Neural cell (in vitro differentiated cells): Measurements from ENCODE around the gene CAPN13. TPM values are rescaled to one million over a fixed set of nuclear protein-coding genes. Genes with fewer than 3 reads are reported as not detected.

Experiments used
- H2AFZ ChIP-seq: fragments of 200-600, 300-800 bp; sonication (generic), shearing (Covaris generic); 2 replicates; pipeline ENCODE4 v1.6.0; 2014; ENCODE audit warnings: low read depth, mild to moderate bottlenecking, antibody characterized with exemption, low read length, moderate library complexity
- H3F3A ChIP-seq: fragments of 200-600 bp; shearing (Covaris generic); 2 replicates; pipeline ENCODE4 v1.6.1; 2016; ENCODE audit warnings: mild to moderate bottlenecking, moderate library complexity, mixed read lengths, antibody characterized with exemption, low read length; ENCODE audit not compliant: insufficient read depth, poor library complexity, severe bottlenecking
- H3K27ac ChIP-seq: fragments of 200-600, 300-800 bp; sonication (generic), shearing (Covaris generic); 2 replicates; pipeline ENCODE4 v1.5.1; 2014; ENCODE audit warnings: mild to moderate bottlenecking, low read length, moderate library complexity
- H3K27me3 ChIP-seq: fragments of 300-800, 200-600 bp; sonication (generic), shearing (Covaris generic); 2 replicates; pipeline ENCODE4 v1.6.0; 2014; ENCODE audit warnings: mild to moderate bottlenecking, low read depth, low read length, moderate library complexity; ENCODE audit not compliant: insufficient read depth
- H3K36me3 ChIP-seq: fragments of 300-800, 200-600 bp; sonication (generic), shearing (Covaris generic); 2 replicates; pipeline ENCODE4 v1.5.1; 2014; ENCODE audit warnings: mild to moderate bottlenecking, antibody characterized with exemption, low read length, moderate library complexity; ENCODE audit not compliant: insufficient read depth
- H3K4me2 ChIP-seq: fragments of 300-800, 200-600 bp; sonication (generic), shearing (Covaris generic); 2 replicates; pipeline ENCODE4 v1.6.0; 2014; ENCODE audit warnings: mild to moderate bottlenecking, low read length
- H3K4me3 ChIP-seq: fragments of 300-800, 200-600 bp; sonication (generic), shearing (Covaris generic); 2 replicates; pipeline ENCODE4 v1.5.1; 2014; ENCODE audit warnings: mild to moderate bottlenecking, low read length, moderate library complexity
- H3K79me2 ChIP-seq: fragments of 200-600 bp; shearing (Covaris generic); replicated peaks from 2 replicates; pipeline ENCODE4 v1.6.0; 2014; ENCODE audit warnings: mild to moderate bottlenecking, low read length, moderate library complexity; ENCODE audit not compliant: insufficient read depth
- H3K9ac ChIP-seq: fragments of 300-800, 200-600 bp; sonication (generic), shearing (Covaris generic); 2 replicates; pipeline ENCODE4 v1.6.1; 2016; ENCODE audit warnings: mild to moderate bottlenecking, low read length, mixed read lengths
- H3K9me2 ChIP-seq: fragments of 200-600 bp; shearing (Covaris generic); 2 replicates; pipeline ENCODE4 v1.6.1; 2016; ENCODE audit warnings: mild to moderate bottlenecking, low read length, mixed read lengths; ENCODE audit not compliant: insufficient read depth
- H3K9me3 ChIP-seq: fragments of 200-600, 300-800 bp; sonication (generic), shearing (Covaris generic); 2 replicates; pipeline ENCODE4 v1.6.1; 2016; ENCODE audit warnings: mild to moderate bottlenecking, mixed run types, low read length, moderate library complexity, mixed read lengths
- H4K20me1 ChIP-seq: fragments of 200-600 bp; shearing (Covaris generic); 2 replicates; pipeline ENCODE4 v1.6.1; 2016; ENCODE audit warnings: mild to moderate bottlenecking, mixed run types; ENCODE audit not compliant: insufficient read depth
- EP300 ChIP-seq: fragments of 450-650 bp; conservative IDR thresholded peaks from 2 replicates; pipeline ENCODE4 v1.6.1; 2014; ENCODE audit warnings: antibody characterized with exemption, mild to moderate bottlenecking, moderate library complexity; ENCODE audit not compliant: poor library complexity, severe bottlenecking
- EZH2 ChIP-seq: fragments of 200-600, 300-800 bp; shearing (Covaris generic), sonication (generic); IDR thresholded peaks from 2 replicates; pipeline ENCODE4 v1.6.1; 2014; ENCODE audit warnings: antibody characterized with exemption, low read length, borderline replicate concordance, mild to moderate bottlenecking; ENCODE audit not compliant: insufficient read depth, poor library complexity, severe bottlenecking
- MXI1 ChIP-seq: fragments of 450-650 bp; conservative IDR thresholded peaks from 2 replicates; pipeline ENCODE4 v1.6.1; 2014; ENCODE audit warnings: antibody characterized with exemption, mild to moderate bottlenecking; ENCODE audit not compliant: poor library complexity, severe bottlenecking
- POLR2AphosphoS5 ChIP-seq: IDR thresholded peaks from 2 replicates; pipeline ENCODE4 v1.6.1; 2012
- RAD21 ChIP-seq: fragments of 450-650 bp; conservative IDR thresholded peaks from 2 replicates; pipeline ENCODE4 v1.6.1; 2014; ENCODE audit warnings: antibody characterized with exemption, mild to moderate bottlenecking, moderate library complexity
- SMC3 ChIP-seq: fragments of 450-650 bp; conservative IDR thresholded peaks from 2 replicates; pipeline ENCODE4 v1.6.1; 2014; ENCODE audit warnings: antibody characterized with exemption, mild to moderate bottlenecking, moderate library complexity; ENCODE audit not compliant: poor library complexity
- TAF1 ChIP-seq: IDR thresholded peaks from 2 replicates; pipeline ENCODE4 v1.6.1; 2012; ENCODE audit warnings: low read depth
- polyA plus RNA-seq: library from polyadenylated mRNA; depleted of rRNA; stranded (reverse); fragments of >200 nt; gene quantifications from 2 replicates; pipeline ENCODE4 v1.2.3, GENCODE V29; 2014
- TF ChIP-seq, protein P1 (sequence below): fragments of 450-650 bp; IDR thresholded peaks from 2 replicates; pipeline ENCODE4 v1.5.1; 2014; ENCODE audit warnings: antibody characterized with exemption, mild to moderate bottlenecking, moderate library complexity; ENCODE audit not compliant: poor library complexity, severe bottlenecking
- TF ChIP-seq, protein P2 (sequence below): IDR thresholded peaks from 2 replicates; pipeline ENCODE4 v1.6.1; 2012; ENCODE audit warnings: borderline replicate concordance

Gene CAPN13
- polyA plus RNA-seq, 1 donor from 2014 or later: not detected

DNA sequence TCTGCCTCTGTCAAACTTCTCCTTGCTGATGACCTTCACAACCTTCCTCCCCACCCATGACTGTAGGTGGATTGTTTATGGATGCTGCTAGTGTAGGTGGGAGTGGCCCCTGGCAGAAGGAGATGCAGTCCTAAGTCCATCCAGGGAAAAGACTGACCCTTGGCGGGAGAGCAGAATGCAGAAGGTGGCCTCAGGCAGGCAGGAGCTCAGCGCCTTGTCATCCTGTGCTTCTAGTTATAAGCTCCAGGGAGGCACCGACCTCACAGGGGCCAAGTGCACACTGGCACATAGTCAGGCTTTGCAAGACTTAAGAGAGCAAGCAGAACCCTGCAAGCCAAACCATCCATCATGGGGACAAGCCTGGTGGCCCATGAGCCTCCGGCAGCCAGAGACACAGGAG is 74.4 kb downstream of the CAPN13 start:
- H3K4me2 ChIP-seq: no peak overlapping the region
- H3K9me3 ChIP-seq: no peaks in the 10 kb centered on the region
- H3K27me3 ChIP-seq: no peaks in the 10 kb centered on the region
- H3K79me2 ChIP-seq: no peaks in the 10 kb centered on the region
- no peak overlapping the region for H2AFZ ChIP-seq
- no peaks in the 10 kb centered on the region for H3K36me3 ChIP-seq
- TF ChIP-seq, protein P1, sequence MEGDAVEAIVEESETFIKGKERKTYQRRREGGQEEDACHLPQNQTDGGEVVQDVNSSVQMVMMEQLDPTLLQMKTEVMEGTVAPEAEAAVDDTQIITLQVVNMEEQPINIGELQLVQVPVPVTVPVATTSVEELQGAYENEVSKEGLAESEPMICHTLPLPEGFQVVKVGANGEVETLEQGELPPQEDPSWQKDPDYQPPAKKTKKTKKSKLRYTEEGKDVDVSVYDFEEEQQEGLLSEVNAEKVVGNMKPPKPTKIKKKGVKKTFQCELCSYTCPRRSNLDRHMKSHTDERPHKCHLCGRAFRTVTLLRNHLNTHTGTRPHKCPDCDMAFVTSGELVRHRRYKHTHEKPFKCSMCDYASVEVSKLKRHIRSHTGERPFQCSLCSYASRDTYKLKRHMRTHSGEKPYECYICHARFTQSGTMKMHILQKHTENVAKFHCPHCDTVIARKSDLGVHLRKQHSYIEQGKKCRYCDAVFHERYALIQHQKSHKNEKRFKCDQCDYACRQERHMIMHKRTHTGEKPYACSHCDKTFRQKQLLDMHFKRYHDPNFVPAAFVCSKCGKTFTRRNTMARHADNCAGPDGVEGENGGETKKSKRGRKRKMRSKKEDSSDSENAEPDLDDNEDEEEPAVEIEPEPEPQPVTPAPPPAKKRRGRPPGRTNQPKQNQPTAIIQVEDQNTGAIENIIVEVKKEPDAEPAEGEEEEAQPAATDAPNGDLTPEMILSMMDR: no peak
- no peak overlapping the region for H3K4me3 ChIP-seq
- H3K27ac ChIP-seq: no peak overlapping the region
- H3F3A ChIP-seq: no peaks in the 10 kb centered on the region
- H3K9me2 ChIP-seq: no peaks in the 10 kb centered on the region
- no peak overlapping the region for H3K9ac ChIP-seq
- H4K20me1 ChIP-seq: no peaks in the 10 kb centered on the region

- H3K4me2 ChIP-seq: no peak overlapping the region
- H3K36me3 ChIP-seq: no peaks in the 10 kb centered on the region
- H3K79me2 ChIP-seq: no peaks in the 10 kb centered on the region
- TF ChIP-seq RAD21: no peak
- TF ChIP-seq TAF1: no peak
- TF ChIP-seq, protein P2, sequence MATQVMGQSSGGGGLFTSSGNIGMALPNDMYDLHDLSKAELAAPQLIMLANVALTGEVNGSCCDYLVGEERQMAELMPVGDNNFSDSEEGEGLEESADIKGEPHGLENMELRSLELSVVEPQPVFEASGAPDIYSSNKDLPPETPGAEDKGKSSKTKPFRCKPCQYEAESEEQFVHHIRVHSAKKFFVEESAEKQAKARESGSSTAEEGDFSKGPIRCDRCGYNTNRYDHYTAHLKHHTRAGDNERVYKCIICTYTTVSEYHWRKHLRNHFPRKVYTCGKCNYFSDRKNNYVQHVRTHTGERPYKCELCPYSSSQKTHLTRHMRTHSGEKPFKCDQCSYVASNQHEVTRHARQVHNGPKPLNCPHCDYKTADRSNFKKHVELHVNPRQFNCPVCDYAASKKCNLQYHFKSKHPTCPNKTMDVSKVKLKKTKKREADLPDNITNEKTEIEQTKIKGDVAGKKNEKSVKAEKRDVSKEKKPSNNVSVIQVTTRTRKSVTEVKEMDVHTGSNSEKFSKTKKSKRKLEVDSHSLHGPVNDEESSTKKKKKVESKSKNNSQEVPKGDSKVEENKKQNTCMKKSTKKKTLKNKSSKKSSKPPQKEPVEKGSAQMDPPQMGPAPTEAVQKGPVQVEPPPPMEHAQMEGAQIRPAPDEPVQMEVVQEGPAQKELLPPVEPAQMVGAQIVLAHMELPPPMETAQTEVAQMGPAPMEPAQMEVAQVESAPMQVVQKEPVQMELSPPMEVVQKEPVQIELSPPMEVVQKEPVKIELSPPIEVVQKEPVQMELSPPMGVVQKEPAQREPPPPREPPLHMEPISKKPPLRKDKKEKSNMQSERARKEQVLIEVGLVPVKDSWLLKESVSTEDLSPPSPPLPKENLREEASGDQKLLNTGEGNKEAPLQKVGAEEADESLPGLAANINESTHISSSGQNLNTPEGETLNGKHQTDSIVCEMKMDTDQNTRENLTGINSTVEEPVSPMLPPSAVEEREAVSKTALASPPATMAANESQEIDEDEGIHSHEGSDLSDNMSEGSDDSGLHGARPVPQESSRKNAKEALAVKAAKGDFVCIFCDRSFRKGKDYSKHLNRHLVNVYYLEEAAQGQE: no peak
- TF ChIP-seq POLR2AphosphoS5: no peak
- no peak for TF ChIP-seq EP300
- TF ChIP-seq EZH2: no peak
- no peak for TF ChIP-seq SMC3
- TF ChIP-seq MXI1: no peak
- TF ChIP-seq, protein P1: no peak
- H2AFZ ChIP-seq: no peak overlapping the region
- H3K9me3 ChIP-seq: no peaks in the 10 kb centered on the region
- no peak overlapping the region for H3K9ac ChIP-seq
- H3K4me3 ChIP-seq: no peak overlapping the region
- H4K20me1 ChIP-seq: no peaks in the 10 kb centered on the region
- H3K27ac ChIP-seq: no peak overlapping the region
- H3K27me3 ChIP-seq: no peaks in the 10 kb centered on the region
- H3F3A ChIP-seq: no peaks in the 10 kb centered on the region
- H3K9me2 ChIP-seq: no peaks in the 10 kb centered on the region
These were observed 74.9 kb downstream of the CAPN13 start for GRCh38 chr2:30732376-30732775.
